Testis (tissue), 2 donors: ENCODE data around the gene MYH3.

ENCODE experiments used
- CTCF ChIP-seq, 3 experiments: fragments of 450-650 bp in 2 of 3; fragments of 200-600 bp in 1 of 3; sonication (generic) in 1 of 3; IDR thresholded peaks; one replicate each; pipeline ENCODE4 v1.5.1; 2016 to 2019; ENCODE audit warnings: antibody characterized with exemption in 3 of 3, mild to moderate bottlenecking in 2 of 3, moderate library complexity in 1 of 3
- POLR2A ChIP-seq: fragments of 450-650 bp; IDR thresholded peaks from one replicate; pipeline ENCODE4 v1.6.1; 2017; ENCODE audit warnings: antibody characterized with exemption, mild to moderate bottlenecking, moderate library complexity

- TF ChIP-seq CTCF (IDR thresholded peaks at IDR 0.05) (peak; percentile 23 to 56 (median 41)), POLR2A (no peak)
These were observed 28.4 kb downstream of the MYH3 start for GRCh38 chr17:10628756-10629155.
